Measurements from ENCODE around the gene PARP3. TPM values are rescaled to one million over a fixed set of nuclear protein-coding genes. Genes with fewer than 3 reads are reported as not detected.
"Not testable (repeated sequence)": the region's sequence is repeated elsewhere in the genome, so short reads cannot be mapped to it uniquely, and the experiment has no call there.

PARP3 gene
- total RNA-seq, 1 donor from 2014 or later = 12.4 TPM

DNA sequence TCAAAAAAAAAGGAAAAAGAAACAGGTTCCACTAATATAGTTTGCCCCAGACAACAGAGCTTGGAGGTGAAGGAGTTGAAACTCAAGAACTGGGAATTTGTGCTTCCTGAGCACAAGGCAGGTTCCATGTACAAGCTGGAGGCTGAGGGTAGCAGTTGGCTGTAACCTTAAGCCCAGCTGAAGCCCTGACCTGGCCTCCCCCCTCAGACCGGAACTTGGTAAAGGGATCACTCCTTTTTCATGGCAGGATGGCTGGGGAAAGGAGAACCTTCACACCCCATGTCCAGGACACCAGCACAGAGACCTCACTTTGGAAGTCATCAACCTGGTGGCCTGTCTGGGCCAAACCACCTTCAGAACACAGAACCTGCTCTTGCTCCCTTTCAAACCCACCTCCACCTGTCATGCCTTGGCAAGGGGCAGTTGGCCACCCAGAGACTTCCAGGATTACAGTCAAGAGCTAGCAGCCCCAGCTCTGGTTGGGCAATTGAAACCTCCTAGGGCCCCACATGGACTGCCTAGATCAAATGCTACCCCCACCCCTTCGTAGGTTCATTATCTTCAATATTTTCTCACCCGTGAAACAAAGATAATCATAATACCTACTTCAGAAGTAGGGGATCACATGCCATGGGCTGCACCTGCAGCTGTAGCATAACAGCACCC lies 50.0 kb downstream of the PARP3 start:
- H3K9me3 Mint-ChIP-seq (ENCODE audit: unreplicated experiment) = no peaks in the 10 kb centered on the region
- peaks cover 3% of the 10 kb centered on the region for H3K27me3 Mint-ChIP-seq (ENCODE audit: unreplicated experiment)
- no peak for DNase-seq (ENCODE audit: extremely low spot score, unreplicated experiment)
- TF ChIP-seq, protein P1, sequence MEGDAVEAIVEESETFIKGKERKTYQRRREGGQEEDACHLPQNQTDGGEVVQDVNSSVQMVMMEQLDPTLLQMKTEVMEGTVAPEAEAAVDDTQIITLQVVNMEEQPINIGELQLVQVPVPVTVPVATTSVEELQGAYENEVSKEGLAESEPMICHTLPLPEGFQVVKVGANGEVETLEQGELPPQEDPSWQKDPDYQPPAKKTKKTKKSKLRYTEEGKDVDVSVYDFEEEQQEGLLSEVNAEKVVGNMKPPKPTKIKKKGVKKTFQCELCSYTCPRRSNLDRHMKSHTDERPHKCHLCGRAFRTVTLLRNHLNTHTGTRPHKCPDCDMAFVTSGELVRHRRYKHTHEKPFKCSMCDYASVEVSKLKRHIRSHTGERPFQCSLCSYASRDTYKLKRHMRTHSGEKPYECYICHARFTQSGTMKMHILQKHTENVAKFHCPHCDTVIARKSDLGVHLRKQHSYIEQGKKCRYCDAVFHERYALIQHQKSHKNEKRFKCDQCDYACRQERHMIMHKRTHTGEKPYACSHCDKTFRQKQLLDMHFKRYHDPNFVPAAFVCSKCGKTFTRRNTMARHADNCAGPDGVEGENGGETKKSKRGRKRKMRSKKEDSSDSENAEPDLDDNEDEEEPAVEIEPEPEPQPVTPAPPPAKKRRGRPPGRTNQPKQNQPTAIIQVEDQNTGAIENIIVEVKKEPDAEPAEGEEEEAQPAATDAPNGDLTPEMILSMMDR (IDR thresholded peaks at IDR 0.05) = no peak
- H3K4me3 Mint-ChIP-seq (ENCODE audit: unreplicated experiment) = no peak overlapping the region
- no peak overlapping the region for H3K27ac Mint-ChIP-seq (ENCODE audit: unreplicated experiment)
- H3K36me3 Mint-ChIP-seq (ENCODE audit: unreplicated experiment) = peaks cover 19% of the 10 kb centered on the region
- peaks cover 21% of the 10 kb centered on the region for H3K4me1 Mint-ChIP-seq (ENCODE audit: unreplicated experiment)

DNA sequence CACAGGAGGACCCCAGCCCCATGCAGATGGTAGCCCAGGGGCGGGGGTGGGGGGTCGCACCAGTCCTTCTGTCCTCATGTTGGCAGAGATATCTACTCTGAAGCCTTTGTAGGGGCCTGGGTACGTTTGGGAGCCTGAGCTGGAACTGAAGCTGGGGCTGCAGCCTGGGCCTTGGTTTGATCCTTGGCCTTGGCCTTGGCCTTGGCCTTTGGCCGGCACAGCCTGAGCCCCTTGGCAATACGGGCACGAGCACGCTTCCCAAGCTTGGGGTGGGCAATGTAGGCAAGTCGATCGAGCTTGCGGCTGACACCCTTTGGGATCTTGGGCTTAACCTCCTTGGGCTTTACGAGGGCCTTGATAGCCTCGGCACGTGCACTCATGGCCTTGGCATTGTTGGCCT lies 51.5 kb downstream of the PARP3 start:
- H3K4me1 Mint-ChIP-seq (ENCODE audit: unreplicated experiment) = peaks cover 21% of the 10 kb centered on the region
- not testable (repeated sequence) for H3K27me3 Mint-ChIP-seq (ENCODE audit: unreplicated experiment); H3K4me3 Mint-ChIP-seq (ENCODE audit: unreplicated experiment); H3K27ac Mint-ChIP-seq (ENCODE audit: unreplicated experiment); DNase-seq (ENCODE audit: extremely low spot score, unreplicated experiment); H3K9me3 Mint-ChIP-seq (ENCODE audit: unreplicated experiment)
- peaks cover 19% of the 10 kb centered on the region for H3K36me3 Mint-ChIP-seq (ENCODE audit: unreplicated experiment)

DNA sequence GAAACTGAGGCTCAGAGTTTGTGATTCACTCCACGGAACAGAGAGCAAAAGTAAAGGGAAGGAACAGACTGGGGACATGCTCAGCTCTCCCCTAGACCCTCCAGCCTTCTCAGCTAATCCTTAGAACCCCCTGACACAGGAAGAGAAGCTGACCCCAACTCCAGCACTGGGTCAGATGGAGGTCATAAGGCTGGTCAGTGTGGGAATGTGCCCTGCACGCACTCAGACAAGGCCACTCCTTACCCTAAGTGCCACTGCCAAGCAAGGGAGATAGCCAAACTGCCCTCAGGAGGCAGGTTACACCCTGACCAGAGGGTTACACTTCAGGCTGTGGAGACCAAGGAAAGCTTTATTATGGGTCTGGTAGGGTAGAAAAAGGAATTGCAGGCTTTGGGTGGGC lies 52.4 kb downstream of the PARP3 start:
- DNase-seq (ENCODE audit: extremely low spot score, unreplicated experiment) = no peak
- Mint-ChIP-seq H3K4me1 (ENCODE audit: unreplicated experiment) (peaks cover 21% of the 10 kb centered on the region), H3K4me3 (ENCODE audit: unreplicated experiment) (peak overlapping the region; percentile 100), H3K9me3 (ENCODE audit: unreplicated experiment) (no peaks in the 10 kb centered on the region), H3K27ac (ENCODE audit: unreplicated experiment) (peak overlapping the region; percentile 100), H3K27me3 (ENCODE audit: unreplicated experiment) (peaks cover 8% of the 10 kb centered on the region), H3K36me3 (ENCODE audit: unreplicated experiment) (peaks cover 19% of the 10 kb centered on the region)
- TF ChIP-seq, protein P1 (IDR thresholded peaks at IDR 0.05) = no peak

DNA sequence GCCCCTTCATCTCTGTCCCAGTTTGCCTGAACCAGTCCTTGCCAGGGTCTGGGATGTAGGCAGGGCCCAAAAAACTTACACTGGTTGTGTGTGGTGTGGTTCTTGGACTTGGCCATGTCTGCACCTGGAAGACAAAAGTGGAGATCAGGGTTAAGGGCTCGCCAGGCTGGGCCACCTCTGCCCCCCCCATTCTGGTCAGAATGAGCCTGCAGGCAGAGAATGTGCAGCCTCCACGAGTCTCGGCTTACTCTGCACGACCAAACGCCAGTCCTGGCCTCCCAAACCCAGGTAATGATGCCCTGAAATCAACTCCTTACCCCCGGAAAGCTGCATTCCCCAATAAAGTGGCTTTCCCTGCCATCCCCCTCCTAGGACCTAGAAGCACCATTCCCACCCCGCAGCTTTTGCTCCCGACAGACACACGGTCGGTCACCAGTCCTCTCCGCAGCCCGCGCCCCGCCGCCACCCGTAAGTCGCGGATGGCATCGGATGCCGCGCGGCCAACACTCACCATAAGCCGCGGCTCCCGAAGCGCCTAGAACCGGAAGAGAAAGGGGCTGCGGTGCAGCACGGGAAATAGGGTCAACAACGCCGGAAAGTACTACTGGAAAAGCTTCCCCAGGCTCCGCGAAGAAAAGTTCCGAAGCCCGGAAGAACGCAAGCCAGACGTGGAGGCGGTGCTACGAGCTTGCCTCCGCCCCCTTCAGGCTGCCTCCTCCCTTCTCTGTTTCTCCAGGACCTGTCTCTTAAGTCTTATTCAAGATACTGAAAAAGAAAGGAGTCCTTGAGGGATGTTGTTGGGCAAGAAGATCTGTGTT lies 53.4 kb downstream of the PARP3 start, which contains the start of gene RPL29:
Gene RPL29 (minus strand): TSS at position 550 of the 818 bp plus-strand sequence. CDS start 434 bp downstream, at position 116.
- H3K4me1 Mint-ChIP-seq (ENCODE audit: unreplicated experiment) = peaks cover 21% of the 10 kb centered on the region
- H3K36me3 Mint-ChIP-seq (ENCODE audit: unreplicated experiment) = peaks cover 19% of the 10 kb centered on the region
- no peaks in the 10 kb centered on the region for H3K9me3 Mint-ChIP-seq (ENCODE audit: unreplicated experiment)
- peaks cover 8% of the 10 kb centered on the region for H3K27me3 Mint-ChIP-seq (ENCODE audit: unreplicated experiment)
- peak within 1 kb of the TSS; percentile 100 for H3K27ac Mint-ChIP-seq (ENCODE audit: unreplicated experiment)
- peak; percentile 95 for DNase-seq (ENCODE audit: extremely low spot score, unreplicated experiment)
- TF ChIP-seq, protein P1 (IDR thresholded peaks at IDR 0.05) = peak; percentile 38
- H3K4me3 Mint-ChIP-seq (ENCODE audit: unreplicated experiment) = peak within 1 kb of the TSS; percentile 100

GRCh38 chr3:51997172-51997571 lies 55.0 kb downstream of the PARP3 start:
- Mint-ChIP-seq H3K36me3 (ENCODE audit: unreplicated experiment) (peaks cover 19% of the 10 kb centered on the region), H3K27ac (ENCODE audit: unreplicated experiment) (no peak overlapping the region), H3K9me3 (ENCODE audit: unreplicated experiment) (no peaks in the 10 kb centered on the region), H3K27me3 (ENCODE audit: unreplicated experiment) (peaks cover 8% of the 10 kb centered on the region), H3K4me3 (ENCODE audit: unreplicated experiment) (no peak overlapping the region), H3K4me1 (ENCODE audit: unreplicated experiment) (peaks cover 21% of the 10 kb centered on the region)
- TF ChIP-seq, protein P1 (IDR thresholded peaks at IDR 0.05) = no peak
- DNase-seq (ENCODE audit: extremely low spot score, unreplicated experiment) = no peak
